ENCODE measurements around the gene EFNA3.

The EFNA3 gene

GRCh38 chr1:155131856-155132255 lies 53.2 kb downstream of the EFNA3 start:
- no peak for DNase-seq (ENCODE audit: low read depth in 2 of 2)

DNA sequence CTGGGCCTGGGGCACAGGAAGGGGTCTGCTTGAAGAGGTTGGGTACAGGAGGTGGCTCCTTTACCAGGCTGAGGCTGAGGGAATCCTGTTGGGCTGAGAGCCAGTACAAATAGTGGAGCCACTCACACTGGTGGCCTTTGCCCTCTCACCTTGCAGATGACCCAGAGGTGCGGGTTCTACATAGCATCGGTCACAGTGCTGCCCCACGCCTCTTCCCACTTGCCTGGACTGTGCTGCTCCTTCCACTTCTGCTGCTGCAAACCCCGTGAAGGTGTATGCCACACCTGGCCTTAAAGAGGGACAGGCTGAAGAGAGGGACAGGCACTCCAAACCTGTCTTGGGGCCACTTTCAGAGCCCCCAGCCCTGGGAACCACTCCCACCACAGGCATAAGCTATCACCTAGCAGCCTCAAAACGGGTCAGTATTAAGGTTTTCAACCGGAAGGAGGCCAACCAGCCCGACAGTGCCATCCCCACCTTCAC lies 55.2 kb downstream of the EFNA3 start:
- no peak for DNase-seq (ENCODE audit: low read depth in 2 of 2)

DNA sequence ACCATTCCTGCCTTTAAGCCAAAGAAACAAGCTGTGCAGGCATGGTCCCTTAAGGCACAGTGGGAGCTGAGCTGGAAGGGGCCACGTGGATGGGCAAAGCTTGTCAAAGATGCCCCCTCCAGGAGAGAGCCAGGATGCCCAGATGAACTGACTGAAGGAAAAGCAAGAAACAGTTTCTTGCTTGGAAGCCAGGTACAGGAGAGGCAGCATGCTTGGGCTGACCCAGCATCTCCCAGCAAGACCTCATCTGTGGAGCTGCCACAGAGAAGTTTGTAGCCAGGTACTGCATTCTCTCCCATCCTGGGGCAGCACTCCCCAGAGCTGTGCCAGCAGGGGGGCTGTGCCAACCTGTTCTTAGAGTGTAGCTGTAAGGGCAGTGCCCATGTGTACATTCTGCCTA lies 55.7 kb downstream of the EFNA3 start:
- DNase-seq (ENCODE audit: low read depth in 2 of 2), result no peak

DNA sequence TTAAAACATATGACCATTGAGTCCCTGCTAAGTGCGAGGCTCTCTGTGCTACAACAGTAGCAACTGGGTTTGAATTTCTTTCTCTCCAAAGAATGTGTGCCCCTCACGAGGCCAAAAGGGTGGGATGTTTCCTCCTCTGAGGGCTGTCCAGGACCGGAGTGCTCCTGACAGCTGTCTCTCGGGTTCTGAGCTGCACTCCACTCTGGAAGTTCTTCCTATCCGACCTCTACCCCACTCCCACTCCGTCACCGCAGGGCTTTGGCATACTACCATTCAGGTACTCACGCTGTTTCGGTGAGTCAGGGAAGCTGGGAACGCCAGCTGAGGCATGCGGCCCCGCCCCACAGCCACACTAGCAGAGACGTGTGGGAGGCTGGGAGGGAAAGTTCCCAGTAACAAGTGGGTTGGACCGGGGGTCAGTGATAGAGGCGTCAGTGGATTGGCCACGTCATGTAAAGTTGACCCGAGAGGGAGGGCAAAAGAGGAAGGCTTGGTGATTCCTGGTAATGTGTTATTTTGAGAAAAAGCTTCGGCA lies 56.3 kb downstream of the EFNA3 start:
- DNase-seq (ENCODE audit: low read depth in 2 of 2), result no peak

- peak; percentile 82 for DNase-seq (ENCODE audit: low read depth in 2 of 2)
These were observed 56.9 kb downstream of the EFNA3 start, which contains the start of gene SLC50A1 for GRCh38 chr1:155135415-155136028. Gene SLC50A1 (plus strand): TSS chr1:155135852. CDS start chr1:155135912, 60 bp downstream.

DNA sequence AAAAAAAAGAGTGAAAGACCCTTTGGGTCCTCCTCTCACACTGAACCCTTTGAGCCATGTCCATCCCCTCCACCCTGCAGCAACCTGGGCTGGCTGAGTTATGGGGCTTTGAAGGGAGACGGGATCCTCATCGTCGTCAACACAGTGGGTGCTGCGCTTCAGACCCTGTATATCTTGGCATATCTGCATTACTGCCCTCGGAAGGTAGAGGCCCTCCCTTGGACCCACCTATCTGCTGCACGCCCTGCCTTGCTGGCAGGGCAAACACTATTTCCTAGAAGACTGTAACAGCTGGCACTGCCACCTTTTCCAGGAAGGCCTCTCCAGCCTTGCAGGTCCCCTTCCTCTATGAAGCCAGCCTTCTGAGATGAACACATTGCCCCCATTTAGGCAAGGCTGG lies 58.1 kb downstream of the EFNA3 start:
- no peak for DNase-seq (ENCODE audit: low read depth in 2 of 2)
